Breast epithelium (tissue), 3 donors: ENCODE results near the gene BBS9.

Experiments
- CTCF ChIP-seq, 3 donors: fragments of 450-650 bp; IDR thresholded peaks; one replicate each; pipeline ENCODE4 v1.5.1; 2016 to 2017; ENCODE audit warnings: antibody characterized with exemption in 3 of 3, mild to moderate bottlenecking in 3 of 3, moderate library complexity in 3 of 3
- POLR2A ChIP-seq: fragments of 450-650 bp; IDR thresholded peaks from one replicate; pipeline ENCODE4 v1.6.1; 2016; ENCODE audit warnings: antibody characterized with exemption, mild to moderate bottlenecking, moderate library complexity

GRCh38 chr7:33186192-33186591 is 56.8 kb downstream of the BBS9 start:
- TF ChIP-seq CTCF (IDR thresholded peaks at IDR 0.05) (no peak), POLR2A (no peak)
